HG03064 (cell line): ENCODE measurements around the gene CCDC88B.

ENCODE experiments used
- ATAC-seq: cut with Tn5 transposase; IDR thresholded peaks from one replicate; pipeline ENCODE4 v1.9.1; 2021; ENCODE audit warnings: low read depth; ENCODE audit not compliant: unreplicated experiment

CCDC88B gene

DNA sequence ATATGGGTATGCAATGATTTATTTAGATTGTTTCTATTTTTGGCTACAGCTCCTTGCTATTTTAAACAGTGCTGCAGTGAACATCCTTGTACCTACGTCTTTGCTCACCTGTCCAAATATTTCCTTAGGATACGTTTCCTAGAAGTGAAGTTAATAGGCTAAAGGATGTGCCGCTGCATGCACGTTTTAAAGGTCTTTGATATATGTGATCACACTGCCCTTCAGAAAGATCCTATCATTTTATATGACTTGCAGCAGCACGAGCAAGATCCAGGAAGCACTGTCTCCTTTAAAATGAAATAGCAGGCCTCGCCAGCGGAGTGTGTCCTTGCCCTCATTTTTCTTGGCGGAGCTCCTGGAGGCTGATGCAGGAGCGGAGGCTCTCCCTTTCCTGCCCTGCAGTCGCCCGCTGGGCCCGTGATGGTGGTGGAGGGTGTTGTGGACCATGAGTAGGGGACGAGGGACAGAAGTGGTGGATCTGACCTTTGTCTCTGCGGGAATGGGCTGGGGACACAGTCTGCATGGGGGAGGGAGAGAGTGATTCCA, 38.4 kb downstream of the CCDC88B start:
- no peak for ATAC-seq

DNA sequence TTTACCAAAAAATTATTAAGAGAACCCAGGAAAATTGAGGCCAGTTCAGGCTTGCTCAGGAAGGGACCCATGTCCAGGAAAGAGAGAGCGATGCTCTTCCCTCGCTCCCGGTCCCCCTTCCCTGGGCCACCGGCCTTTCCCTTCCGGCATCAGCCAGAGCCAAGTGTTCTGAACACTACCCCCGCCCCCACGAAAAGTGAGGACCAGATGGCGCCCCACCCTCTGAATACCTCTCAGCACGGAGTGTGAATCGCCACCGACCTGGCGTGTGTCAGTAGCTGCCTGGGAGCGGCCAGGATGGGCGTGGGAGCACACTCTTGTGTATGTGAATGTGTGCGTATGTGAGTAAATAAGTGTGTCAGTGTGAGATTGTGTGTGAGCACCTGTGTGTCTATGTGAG, 39.2 kb downstream of the CCDC88B start:
- no peak for ATAC-seq

DNA sequence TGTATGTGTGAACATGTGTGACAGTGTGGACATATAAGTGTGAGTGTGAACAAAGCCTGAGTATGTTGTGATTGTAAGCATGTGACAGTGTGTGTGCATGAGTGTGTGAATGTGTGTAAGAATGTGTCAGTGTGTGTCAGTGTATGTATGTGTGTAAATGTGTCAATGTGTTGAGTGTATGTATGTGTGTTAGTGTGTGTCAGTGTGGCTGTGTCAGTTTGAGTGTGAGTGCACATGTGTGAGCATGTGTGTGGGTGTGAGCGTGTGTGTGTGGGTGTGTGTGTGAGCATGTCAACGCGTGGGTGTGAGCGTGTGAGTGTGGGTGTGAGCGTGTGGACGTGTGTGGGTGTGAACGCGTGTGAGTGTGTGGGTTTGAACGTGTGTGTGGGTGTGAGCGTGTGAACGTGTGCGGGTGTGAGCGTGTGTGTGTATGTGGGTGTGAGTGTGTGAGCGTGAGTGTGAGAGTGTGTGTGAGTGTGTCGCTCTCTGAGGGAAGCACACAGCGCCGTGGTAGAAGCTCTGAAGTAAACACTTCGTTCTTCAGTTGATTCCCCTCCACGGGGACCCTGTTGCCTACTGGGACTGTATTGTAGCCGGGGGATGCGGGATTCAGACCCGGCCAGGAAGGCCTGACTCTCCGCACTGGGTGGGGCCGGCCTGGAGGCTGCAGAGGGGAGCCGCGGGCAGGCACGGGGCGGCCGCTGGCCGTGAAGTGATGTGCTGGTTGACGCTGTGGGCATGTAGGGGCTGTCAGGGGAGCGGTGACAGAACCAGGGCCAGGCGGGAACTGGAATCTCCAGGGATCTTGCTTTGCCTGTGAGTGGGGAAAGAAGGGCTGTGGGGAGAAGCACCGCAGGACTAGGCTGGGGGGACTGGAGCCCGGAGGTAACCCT, 40.1 kb downstream of the CCDC88B start:
- ATAC-seq = no peak

DNA sequence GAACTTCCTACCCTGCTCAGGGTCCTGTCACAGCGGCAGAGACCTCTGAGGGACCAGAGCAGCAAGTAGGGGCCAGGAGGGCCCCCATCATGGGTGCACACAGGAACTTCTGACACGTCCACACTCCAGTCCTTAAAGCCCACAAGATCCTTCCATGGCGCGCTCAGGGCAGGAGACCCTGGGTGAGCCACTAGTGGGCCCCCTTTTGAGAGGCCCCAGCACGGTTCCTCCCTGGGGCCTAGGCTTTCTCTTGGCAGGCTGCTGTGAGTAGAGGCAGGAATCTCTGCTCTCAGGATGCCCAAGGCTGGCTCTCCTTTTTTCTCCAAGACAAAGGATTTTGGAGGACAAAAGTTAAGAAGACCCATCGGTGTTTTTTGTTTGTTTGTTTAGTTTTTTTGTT, 41.3 kb downstream of the CCDC88B start:
- no peak for ATAC-seq

DNA sequence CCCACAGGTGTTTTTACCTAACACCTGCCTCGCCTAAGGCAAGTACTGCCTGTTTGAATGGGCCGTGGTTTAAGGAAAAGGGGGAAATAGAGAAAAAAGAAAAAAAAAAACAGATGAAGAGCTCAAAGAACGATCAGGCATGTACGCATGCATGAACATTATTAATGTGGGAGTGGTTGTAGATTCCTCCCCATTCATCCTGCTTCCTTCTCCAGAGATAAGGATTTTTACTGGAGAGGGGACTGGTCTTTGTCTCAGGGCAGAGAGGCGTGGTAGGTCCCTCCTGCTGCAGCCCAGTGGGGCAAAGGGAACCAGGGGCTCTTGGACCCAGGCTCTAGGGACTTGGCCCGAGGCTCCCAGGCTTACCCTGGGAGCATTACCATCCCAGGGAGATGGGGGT, 42.0 kb downstream of the CCDC88B start:
- ATAC-seq = no peak

DNA sequence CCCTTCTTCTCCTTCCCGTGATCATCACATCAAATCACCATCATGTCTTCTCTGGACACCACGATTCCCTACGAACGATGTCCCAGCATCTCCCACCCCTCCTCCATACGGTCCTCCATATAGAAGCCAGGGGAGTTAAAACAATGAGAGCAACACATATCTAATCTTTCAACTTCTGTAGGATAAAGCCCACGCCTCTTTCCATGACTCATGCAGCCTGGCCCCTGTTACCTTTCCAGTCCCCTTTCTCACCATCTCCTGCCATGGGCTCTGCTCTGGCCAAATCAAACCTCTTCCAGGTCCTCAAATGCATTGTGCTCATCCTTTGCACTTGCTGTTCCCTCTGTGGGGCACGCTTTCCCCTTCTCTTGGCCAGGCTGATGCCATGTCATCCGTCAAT, 42.6 kb downstream of the CCDC88B start:
- no peak for ATAC-seq

DNA sequence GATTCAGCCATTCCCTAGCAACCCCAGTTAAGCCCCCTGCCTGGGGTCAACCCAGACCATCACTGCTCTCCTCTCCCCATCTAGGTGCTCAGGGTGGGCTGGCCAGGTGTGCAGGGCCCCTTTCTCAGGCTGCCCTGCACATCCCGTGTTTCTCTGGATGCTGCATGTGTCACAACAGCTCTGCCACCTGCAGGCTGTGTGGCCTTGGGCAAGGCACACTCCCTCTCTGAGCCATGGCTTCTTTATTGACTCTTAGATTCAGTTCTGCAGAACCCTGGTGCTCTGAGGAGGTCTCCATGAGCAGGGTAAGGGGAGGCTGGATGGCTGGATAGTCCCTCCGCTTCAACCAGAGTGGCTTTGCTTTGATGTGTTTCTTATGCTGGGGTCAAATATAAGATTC, 43.6 kb downstream of the CCDC88B start:
- ATAC-seq = no peak

DNA sequence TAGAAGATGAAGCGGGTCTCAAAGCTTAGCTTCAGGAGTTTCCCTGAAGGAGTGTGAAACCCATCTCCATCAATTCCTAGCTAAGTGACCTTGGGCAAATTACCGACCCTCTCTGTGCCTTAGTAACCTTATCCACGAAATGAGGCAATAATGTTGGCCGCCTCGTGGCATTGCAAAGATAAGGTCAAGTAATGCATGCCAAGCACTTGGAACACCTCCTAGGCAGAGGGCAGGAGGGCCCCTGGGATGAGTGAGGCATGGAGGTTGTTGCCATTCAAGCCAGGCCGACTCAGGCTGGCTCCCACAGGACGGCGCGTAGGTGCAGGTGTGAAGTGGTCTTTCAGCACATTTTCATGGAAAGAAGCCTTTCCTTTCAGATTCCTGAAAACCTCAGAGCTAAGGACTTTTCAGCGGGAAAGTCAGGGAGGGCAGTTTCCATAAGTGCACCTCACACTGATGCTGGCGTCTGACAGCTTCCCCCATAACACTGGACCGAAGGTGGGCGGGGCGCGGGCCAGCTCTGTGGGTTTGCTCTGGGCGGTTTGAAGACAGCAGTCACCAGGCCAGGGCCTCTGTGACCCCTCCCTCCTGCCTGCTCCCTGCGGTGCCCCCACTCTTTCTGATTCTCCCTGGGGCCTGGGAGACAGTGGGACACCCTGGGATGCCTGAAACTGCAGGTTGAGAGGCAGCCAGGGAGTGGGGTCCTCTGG, 44.2 kb downstream of the CCDC88B start:
- ATAC-seq = no peak

DNA sequence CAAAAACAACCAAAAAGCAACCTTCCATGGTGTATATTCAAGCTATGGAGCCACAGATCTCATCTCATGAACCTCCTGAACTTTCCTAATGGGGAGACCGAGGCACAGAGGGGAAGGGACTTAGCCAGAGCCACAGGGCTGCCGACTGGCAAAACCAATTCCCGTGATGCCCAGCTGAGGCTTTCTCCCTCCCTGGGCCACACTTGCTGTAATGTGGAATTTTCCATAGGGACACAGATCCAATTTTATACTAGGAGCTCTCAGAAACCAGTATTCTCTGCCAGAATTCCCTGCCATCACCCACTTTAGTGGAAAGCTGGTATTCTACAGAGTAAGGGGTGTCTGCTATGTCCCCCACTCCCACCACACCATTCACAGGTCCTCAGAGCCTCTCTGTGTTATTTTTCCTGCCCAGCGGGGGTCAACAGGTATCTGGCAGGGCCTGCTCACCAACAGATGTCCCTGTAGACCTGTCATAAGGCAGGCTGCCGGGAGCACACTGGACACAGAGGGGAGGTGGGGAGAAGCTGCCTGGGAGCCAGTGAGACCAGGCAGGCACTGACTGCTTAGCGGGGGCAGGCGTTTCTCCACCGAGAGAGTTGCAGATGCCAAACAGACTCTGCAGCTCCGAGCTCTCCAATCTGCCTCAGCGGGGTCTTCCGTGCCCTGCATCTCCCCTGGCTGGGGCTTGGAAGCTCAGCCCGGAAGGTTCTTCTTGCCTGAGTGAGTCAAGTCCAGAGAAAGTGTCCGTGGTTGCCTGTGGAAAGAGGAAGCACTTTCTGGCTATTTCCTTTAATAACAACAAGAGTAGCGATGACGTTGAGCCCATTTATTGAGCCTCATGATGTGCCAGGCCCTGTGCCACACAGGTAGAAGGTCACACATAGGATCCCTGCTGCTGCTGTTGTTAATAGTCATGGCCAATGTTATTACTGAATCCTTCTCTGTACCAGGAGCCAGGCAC, 45.3 kb downstream of the CCDC88B start:
- no peak for ATAC-seq

DNA sequence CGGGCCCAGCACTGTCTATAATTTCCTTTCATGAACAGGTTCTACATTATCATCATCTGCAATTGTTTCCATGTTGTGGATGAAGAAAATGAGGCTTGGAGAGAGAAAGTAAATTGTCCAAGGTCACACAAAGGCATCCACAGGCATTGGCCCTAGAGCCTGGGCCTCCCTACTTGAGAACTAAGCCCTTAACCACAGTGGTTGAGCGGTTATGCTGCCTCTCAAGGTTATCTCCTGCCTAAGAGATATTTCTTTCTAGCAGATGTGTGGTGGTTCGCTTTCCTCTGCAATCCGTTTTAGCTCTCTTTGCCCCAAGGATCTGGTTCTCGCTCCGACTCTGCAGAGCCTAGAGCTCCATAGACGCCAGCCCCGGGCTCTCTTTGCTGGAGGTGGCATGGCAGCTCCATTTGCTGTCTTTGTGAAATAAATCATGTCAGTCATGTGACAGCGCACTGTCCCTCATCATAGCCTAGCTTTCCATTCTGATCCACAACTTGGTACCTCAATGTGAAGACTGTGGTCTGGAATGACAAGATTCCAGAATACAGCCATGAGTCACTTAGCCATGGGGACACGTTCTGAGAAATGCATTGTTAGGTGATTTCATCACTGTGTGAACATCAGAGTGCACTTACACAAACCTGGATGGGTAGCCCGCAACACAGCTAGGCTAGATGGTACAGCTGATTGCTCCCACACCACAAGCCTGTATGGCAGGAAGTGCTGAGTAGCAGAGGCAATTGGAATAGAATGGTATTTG, 46.1 kb downstream of the CCDC88B start:
- ATAC-seq = no peak

DNA sequence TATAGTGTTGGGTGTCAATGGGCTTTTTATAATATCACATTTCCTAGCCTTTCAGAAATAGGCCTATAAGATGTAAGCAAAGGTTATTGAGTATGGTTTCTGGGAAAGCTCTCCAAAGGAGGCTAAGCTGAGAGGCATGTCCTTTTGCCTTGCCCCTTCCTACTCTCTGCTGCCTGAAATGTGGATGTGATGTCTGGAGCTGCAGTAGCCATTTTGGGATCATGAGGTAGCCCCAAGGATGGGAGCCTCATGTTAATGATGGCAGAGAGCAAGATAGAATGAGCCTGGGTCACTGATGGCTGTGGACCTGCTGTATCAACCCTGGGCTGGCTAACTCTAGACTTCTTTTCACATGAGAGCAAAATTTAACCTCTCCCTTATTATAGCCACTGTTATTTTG, 47.9 kb downstream of the CCDC88B start:
- ATAC-seq = no peak

DNA sequence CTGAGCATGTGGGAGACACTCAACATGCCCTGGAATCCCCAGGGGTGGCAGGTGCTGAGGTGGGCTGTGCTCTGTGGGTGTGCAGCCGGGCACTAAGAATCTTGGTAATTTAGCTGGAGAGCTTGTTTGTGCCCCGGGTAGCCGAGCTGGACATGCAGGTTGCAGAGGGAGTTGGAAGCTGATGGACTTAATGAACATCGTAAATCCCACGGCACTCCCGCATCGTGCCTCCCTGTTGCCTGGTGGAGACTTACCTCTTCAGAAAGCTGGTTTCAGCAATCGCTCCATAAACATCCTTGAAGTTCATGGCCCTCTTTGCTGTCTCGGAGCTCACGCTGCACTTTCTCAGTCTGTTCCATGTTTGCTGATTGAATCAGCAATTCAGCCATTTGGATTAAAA, 48.9 kb downstream of the CCDC88B start:
- no peak for ATAC-seq

DNA sequence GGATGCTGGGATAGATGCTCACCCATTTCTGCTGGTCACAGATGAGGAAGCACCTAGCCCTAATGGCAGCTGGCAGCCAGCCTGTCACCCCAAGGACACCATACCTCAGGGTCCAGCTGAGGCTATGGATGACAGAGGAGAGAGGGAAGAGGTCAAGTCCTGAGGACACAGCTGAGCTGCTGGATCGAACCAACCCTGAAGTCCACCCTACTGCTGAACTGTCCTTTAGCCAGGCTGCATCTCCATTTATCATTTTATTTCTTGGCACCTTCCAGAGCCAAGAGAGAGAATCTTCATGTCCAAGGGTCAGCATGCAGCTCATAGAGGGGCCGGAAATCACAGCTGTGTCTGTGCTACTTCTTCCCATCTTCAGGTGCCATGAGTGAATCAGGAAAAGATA, 49.8 kb downstream of the CCDC88B start:
- ATAC-seq = no peak

DNA sequence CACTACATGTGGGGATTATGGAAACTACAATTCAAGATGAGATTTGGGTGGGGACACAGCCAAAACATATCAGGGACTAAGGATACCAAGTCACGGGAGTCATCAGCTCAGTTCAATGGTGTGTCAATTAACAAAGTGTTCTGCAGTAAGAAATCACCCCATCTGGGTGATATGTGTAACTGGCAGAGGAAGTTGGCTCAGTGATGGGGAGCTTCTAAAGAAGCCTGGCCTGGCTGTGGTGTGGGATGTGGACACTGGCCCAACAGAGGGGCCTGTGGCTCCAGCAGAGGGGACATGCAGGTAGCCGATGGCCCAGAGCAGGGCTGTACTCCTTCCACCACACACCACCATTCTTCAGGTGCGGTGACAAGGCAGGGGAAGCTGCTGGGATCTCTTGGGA, 50.6 kb downstream of the CCDC88B start:
- ATAC-seq = no peak

DNA sequence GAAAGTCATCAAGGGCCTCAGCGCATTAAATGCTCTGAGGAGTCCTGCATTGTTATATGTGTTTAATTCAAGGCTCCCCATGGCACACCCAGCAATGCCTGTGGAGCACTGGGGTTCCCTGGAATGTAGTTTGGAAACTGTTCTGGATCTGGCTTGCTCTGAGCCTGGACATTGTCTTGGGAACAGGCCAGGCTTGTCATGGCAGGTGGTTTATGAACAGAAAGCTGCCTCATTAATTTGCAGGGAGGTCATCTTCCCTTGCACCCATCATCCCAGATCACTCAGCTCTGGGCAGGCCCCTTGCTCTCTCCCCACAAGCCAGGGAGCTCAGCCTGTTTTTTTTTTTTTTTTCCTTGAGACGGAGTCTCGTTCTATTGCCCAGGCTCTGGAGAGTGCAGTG, 51.8 kb downstream of the CCDC88B start:
- no peak for ATAC-seq

DNA sequence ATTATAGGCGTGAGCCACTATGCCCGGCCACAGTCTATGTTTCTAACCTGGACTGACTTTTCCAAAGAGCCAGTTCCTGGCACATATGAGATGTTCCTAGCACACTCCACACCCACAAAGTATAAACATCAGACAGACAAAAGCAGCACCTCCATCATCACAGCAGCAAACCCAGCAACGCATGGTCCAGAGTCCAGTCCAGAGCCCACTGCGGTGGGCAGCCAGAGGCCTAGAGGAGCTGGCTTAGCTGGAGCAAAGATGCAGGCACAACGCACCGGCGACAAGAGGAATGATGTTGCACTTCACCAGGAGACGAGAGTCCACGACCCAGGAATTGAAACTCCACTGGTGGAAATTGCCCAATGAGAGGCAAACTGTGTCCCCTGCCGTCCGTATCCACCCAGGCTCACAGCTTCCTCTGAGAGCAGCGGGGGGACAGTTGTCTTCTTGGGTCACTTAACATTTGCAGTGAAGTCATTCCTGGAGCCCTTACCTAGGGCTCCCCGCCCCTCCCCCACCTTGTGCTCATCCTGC, 55.6 kb downstream of the CCDC88B start:
- ATAC-seq = no peak

DNA sequence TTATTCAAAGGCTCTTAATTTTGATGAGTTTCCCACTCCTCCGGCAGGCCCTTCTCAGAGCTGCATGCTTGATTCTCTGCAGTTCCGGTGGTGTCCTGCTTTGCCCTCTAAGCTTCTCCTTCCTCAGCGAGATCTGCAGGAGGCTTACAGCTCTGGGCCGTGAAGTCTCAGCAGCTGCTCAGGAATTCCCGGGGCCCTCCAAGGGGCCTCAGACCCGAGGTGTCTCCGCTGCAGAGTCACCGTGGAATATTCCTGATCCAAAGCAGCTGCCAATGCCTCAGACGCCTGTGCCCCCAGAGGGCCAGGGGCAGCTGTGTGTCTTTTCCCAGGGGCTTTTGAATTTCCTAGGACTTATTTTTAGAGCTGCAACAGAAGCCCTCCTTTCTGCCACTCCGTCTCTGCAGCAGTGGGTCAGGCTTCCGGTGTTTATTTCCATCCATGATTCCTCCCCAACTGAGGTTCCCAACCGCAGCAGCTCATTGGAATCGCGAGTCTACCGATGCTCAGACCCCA, 56.1 kb downstream of the CCDC88B start:
- no peak for ATAC-seq

DNA sequence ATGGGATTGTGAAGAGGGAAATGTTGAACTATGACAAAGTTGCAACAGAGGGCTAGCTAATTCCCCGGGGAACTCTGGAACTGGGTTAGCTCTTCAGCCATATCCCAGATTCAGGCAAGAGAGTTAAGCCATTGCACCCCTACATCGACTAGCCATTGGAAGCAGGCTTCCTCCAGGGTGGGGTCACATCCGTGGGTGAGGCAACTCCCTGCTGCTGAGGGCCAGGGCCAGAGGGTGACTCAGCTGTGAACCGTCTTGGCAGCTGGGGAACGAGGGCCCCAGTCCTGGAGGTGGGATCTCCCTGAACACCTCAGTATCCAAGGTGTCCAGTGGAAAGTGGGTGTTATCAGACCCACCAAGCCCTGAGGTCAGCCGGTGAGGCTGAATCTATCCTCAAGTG, 60.1 kb downstream of the CCDC88B start:
- no peak for ATAC-seq

DNA sequence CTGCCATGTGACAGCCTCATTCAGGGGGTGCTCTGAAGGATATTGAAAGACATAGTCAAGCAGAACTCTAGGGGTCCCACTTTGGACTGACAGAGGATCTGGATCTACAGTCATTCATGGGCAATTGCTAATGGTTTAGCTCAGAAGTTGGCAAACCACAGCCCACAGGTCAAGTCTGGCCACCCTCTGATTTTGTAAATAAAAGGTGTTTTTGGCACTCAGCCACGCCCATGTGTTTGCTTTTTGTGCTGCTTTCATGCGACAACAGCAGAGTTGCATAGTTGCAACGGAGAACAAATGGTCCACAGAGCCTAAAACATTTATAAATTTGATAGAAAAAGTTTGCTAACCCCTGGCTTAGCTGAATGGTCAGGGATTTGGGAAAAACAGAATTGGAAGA, 60.7 kb downstream of the CCDC88B start:
- ATAC-seq = no peak
